ENCODE data around the gene TMPRSS5.

Gene TMPRSS5

GRCh38 chr11:113728814-113729213 lies 22.7 kb upstream of the TMPRSS5 start:
- ChIA-PET CTCF (interaction anchor here (1.0 to 7.4 kb wide), 4 partner anchors 12 to 424 kb away, joined by 3 to 104 read pairs (median 34); no protein-coding TSS in a partner anchor), POLR2A (no interaction called here)
- no peak overlapping the region for H3K4me3 ChIP-seq (ENCODE audit: low read depth, low read length)

GRCh38 chr11:113725913-113726312 lies 19.8 kb upstream of the TMPRSS5 start:
- no peak overlapping the region for H3K4me3 ChIP-seq (ENCODE audit: low read depth, low read length)
- no peak for DNase-seq (ENCODE audit: low read depth, low spot score)
- TF ChIP-seq CTCF (IDR thresholded peaks at IDR 0.05; ENCODE audit: insufficient read depth, low read length, missing control alignments) = no peak
- ChIA-PET CTCF (interaction anchor here (1.0 to 1.4 kb wide), 5 partner anchors 48 to 423 kb away, joined by 3 to 5 read pairs (median 3); no protein-coding TSS in a partner anchor), POLR2A (no interaction called here)

More at GRCh38 chr11:113728814-113729213, 22.7 kb upstream of the TMPRSS5 start:
- no peak for TF ChIP-seq CTCF (IDR thresholded peaks at IDR 0.05; ENCODE audit: insufficient read depth, low read length, missing control alignments)
- DNase-seq (ENCODE audit: low read depth, low spot score) = no peak

GRCh38 chr11:113725407-113725806 lies 19.3 kb upstream of the TMPRSS5 start:
- POLR2A ChIA-PET = no interaction called here

GRCh38 chr11:113724778-113725177 lies 18.7 kb upstream of the TMPRSS5 start:
- H3K4me3 ChIP-seq (ENCODE audit: low read depth, low read length) = no peak overlapping the region
- ChIA-PET POLR2A (no interaction called here), CTCF (interaction anchor here (0.7 to 1.4 kb wide), 3 partner anchors 24 to 420 kb away, joined by 3 to 5 read pairs (median 3); no protein-coding TSS in a partner anchor)
- DNase-seq (ENCODE audit: low read depth, low spot score) = no peak
- no peak for TF ChIP-seq CTCF (IDR thresholded peaks at IDR 0.05; ENCODE audit: insufficient read depth, low read length, missing control alignments)

More at GRCh38 chr11:113725407-113725806, 19.3 kb upstream of the TMPRSS5 start:
- DNase-seq (ENCODE audit: low read depth, low spot score) = no peak
- TF ChIP-seq CTCF (IDR thresholded peaks at IDR 0.05; ENCODE audit: insufficient read depth, low read length, missing control alignments) = no peak
- CTCF ChIA-PET = interaction anchor here (0.7 to 1.4 kb wide), 5 partner anchors 24 to 422 kb away, joined by 3 to 5 read pairs (median 3); no protein-coding TSS in a partner anchor
- no peak overlapping the region for H3K4me3 ChIP-seq (ENCODE audit: low read depth, low read length)

- CTCF ChIA-PET = no interaction called here
- no peak overlapping the region for H3K4me3 ChIP-seq (ENCODE audit: low read depth, low read length)
- no peak for TF ChIP-seq CTCF (IDR thresholded peaks at IDR 0.05; ENCODE audit: insufficient read depth, low read length, missing control alignments)
- DNase-seq (ENCODE audit: low read depth, low spot score) = no peak
- POLR2A ChIA-PET = no interaction called here
These were observed 17.7 kb upstream of the TMPRSS5 start for GRCh38 chr11:113723787-113724186.

- DNase-seq (ENCODE audit: low read depth, low spot score) = no peak
- no peak for TF ChIP-seq CTCF (IDR thresholded peaks at IDR 0.05; ENCODE audit: insufficient read depth, low read length, missing control alignments)
- POLR2A ChIA-PET = no interaction called here
- H3K4me3 ChIP-seq (ENCODE audit: low read depth, low read length) = no peak overlapping the region
- CTCF ChIA-PET = interaction anchor here (2.5 kb wide), 1 partner anchor 8 kb away, joined by 11 read pairs; no protein-coding TSS in a partner anchor
These were observed 16.8 kb upstream of the TMPRSS5 start for GRCh38 chr11:113722934-113723333.

Data from AG04449 (cell line).